CD4-positive, alpha-beta T cell treated with Interleukin-15 for 4 hours (primary cell): Measurements from ENCODE around the gene HLF.

Experiments used
- DNase-seq: peaks from one replicate; pipeline ENCODE4 v3.0.0-alpha.2; 2020; ENCODE audit warnings: low spot score

HLF gene

DNA sequence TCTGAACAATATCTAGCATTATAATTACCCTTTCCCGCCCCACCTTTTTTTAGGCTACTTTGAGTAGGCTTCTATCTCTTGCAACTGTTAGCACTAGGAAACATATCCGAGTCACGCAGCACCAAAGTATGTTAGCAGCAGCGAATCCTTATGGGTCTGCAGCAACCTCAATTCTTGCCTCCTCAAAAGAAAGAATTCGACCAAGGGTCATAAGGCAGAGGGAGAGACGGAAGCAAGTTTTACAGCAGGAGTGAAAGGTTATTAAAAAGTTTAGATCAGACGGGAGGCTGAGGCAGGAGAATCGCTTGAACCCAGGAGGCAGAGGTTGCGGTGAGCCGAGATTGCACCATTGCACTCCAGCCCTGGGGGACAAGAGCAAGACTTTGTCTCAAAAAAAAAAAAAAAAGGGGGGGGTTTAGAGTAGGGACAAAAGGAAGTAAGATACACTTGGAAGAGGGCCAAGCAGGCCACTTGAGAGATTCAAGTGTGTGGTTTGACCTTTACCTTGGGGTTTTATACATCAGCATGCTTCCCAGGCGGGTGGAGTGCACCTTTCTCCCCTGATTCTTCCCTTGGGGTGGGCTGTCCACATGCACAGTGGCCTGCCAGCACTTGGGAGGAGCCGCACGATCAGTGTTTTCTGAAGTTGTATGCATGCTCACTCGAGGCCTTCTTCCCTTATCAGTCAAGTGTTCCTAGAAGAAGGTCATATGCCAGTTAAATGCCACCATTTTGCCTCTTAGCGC, 67.7 kb downstream of the HLF start:
- DNase-seq = no peak

DNA sequence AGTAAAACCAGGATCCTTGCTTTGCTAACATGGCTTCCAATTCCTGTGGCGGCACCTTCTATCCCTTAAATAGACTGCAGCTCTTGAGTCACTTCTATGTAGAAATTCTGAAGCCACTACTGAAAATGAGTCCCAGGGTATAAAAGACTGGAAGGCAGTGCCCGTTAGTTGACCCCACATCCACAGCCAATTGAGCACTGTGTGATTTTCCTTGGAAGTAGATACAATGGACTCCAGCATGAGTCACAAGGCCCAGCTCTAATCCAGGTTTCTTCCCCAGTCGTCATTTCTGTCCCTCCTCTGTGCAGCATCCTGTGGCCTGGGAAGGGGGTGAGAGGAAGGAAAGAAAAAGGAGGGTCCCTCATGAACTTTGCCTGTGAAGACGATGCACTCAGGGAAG, 69.5 kb downstream of the HLF start:
- DNase-seq = no peak

DNA sequence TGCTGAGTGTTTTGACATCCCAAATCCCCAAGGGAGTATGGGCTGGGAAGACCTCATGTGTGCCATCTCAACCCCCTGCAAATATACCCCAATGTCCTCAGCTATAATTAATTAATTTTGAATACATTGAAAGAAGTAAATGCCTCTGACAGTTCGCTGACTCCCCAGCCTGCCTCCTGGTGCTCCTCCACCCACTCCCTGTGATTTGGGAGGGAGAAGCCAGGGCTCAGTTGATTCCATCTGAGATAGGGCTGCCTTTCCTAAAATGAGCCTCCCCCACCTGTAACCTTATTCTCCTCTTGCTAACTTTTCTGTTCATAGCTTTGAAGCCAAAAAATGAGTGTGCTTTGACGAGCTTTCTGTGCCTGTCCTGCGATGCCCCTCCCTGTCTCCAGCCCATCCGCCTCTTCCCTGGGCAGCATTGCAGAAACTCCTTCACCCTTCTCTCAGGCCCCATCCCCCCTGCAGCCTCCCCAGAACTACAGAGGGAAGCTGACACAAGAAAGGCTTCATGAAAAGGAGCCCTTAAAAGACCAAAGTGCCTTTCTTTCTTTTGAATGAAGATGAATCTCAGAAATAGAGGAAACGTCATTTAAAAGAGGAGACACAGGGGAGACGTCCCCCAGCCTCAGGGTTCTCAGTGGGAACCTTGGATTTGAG, 70.3 kb downstream of the HLF start:
- DNase-seq = no peak

DNA sequence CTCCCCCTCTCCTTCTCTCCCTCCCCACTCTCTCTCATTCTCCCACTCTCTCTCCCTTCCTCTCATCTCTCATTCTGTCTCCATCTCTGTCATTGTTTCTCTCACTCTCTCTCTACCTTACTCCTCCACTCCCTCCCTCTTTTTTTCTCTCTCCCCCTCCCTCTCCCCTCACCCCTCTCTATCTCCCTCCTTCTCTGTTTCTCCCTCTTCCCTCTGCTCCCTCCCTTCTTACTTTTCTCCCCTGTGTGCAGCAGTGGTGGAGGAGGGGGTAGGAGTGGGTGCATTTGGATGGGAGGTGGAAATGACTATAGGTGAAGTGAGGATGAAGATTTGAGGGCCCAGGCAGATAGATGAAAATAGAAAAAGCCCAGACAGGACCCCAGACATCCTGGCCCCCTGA, 70.9 kb downstream of the HLF start:
- no peak for DNase-seq

DNA sequence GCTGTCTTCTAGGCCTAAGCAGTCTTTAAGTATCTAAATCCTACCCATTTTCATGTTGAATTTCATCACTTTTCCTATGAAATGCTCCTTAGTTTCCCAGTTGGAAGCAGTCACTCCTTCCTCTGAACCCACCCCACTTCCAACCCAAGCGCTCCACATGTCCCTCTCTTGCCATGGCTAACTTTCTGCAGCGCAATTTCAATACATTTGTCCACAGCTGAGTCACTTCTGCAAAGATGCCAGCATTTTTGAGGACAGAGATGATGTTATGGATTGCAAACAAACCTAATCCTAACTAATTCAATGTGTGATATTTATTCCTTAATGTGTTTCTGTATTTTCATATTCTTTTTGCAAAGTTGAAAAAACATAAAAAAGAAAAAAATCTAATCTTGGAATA, 71.7 kb downstream of the HLF start:
- DNase-seq = no peak

DNA sequence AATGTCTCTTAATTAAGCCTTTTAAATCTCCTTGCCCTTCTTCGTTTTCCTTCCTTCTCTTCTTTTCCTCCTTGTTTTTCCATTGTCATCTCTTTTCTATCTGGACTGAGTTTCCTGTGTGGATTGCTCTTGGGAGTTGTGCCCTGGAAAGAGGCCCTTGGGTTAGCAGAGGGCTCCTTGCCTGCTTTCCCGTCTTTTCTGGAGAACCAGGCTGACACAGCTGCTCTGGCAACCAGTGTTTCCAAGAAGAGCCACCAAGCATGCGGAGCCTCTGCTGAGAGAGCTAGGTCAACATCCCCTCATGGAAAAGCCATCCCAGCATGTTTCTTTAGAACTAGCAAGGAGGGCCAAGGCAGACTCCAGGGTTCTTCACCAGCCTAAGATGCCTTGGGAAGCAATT, 75.4 kb downstream of the HLF start:
- no peak for DNase-seq

DNA sequence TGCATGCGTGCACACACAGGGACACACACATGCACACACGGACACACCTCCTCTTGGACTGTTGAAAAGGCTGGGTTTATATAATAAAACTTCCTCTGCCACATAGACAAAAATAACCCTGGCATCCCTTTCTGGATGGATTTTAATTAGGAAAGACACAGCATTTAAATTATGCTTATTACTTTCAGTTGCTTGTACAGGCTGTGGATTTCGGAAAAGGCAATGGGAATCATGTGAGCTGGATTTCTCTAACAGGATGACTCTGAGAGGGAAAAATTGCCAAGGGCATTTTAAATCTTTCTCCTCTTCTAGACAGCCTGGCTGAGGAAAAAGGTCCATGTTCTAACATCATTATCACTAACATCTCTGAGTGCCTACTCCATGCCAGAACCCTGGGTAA, 75.9 kb downstream of the HLF start:
- no peak for DNase-seq

DNA sequence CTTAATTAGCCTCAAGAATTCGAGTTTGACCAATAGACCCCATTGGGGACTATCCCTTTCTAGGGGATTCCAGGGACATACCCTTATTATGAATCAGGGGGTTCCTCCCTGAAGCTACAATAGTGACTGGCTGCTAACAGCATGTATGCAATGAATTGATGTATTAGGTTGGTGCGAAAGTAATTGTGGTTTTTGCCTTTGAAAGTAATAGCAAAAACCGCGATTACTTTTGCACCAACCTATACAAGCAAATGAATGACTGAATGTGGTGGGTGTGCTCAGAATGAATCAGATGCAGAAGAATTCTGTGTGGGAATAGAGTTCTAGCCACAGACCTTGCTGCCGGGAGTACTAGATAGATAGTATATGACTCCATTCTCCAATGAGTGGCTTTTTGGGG, 76.7 kb downstream of the HLF start:
- DNase-seq = peak; percentile 23

DNA sequence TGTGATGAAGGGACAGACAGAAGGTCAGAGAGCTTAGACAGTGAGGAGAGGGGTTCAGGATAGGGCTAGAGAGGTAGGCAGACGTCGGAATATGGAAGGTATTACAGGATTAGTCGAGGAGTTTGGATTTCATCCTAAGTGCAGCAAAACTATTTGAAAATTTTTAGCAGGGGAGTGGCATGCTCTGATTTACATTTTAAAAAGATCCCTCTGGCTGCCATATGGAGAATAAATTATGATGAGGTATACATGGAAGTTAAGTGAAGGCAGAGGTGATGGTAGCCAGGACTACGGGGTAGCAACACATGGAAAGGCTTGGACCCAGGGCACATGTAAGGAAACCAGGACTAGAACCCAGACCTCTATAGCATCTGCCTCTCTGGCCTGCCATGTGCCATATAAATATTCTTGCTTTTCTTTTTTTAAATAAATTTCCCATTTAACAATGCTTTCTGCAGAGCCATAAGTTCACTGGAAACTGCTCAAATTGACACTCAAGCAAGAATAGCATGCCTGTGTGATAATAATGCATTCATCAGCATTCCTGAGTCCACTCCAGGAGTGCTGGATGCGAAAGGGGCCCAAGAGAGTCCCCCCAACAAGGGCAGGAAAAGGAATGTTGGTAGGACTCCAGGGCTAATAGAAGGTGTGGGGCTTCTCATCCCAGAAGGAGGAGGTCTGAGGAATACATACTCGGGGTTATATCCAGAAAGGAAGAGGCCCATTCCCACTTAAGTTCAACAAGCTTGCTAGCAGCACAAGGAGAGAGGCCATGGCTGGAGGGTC, 78.2 kb downstream of the HLF start:
- no peak for DNase-seq

DNA sequence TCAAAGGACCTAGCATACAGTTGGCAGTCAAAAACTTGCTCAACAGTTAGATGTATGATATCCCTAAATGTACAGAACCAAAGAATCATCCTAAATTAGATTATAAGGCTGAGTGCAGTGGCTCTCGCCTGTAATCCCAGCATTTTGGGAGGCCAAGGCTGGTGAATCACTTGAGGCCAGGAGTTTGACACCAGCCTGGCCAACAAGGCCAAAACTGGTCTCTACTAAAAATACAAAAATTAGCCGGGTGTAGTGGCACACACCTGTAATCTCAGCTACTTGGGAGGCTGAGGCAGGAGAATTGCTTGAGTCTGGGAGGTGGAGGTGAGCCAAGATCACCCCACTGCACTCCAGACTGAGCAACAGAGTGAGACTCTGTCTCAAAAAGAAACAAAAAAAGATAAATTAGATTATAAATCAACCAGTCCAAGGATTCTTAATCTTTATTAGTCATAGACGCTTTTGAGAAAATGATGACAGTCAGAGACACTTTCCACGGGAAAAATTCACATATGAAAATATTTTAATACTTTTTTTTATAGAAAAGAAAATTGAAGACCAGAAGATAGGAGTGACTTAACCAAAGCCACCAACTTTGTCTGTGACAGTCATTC, 79.2 kb downstream of the HLF start:
- DNase-seq = no peak

DNA sequence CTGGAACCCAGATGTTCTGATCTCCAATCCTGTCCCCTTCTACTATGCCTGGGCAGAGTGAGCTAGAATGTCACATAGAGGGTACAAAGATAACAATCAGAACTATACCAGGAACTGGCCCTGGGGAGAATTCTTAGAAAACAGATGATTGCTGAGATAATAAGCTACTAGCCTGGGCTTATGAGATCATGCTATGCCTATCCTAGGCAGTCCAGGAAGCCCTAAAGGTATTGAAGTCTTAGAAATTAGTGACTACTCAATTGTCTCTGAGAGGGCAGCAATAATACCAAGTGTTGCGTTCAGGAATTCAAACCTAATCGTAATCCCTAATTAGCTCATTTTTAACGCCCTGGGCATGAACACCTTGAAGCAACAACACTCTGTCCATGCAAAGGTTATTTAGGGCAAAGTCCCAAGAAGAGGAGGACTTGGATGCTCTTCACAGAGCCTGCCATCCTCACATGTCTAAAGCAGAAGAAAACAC, 79.8 kb downstream of the HLF start:
- DNase-seq = peak; percentile 87

DNA sequence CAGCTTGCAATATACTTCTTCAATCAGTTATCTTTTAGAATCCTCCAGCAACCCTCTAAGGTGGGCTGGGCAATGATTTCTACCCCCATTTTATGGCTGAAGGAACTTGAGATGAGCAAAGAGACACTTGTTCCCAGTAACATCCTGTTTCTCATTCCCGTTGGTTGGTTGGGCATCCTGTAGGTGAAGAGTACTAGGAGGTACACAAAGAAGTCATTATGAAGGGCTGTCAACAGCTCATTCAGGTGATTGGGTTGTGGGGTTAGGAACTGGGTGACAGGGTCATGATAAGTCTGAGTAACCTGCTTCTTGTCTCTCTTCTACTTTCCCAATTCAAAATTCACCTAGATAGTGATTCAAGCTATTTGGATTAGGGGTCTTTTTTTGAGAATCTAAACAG, 80.4 kb downstream of the HLF start:
- DNase-seq = no peak

DNA sequence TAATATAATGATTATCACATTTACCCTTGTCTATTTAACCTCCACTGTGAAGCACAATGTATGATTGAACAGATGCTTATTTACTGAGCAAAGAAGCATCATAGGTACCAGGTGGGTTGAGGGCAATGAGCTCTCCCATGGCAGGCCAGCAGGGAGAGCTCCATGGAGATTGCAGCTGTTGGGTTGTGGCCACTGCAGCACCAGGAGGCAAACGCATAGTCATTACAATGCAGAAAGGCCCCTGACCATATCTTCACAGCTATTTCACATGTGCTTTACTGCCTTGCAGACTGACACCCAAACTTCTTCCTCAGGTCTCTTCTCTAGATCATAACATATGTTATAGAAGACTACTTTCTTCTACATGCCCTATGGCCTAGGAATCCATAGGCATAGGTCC, 81.9 kb downstream of the HLF start:
- DNase-seq = no peak

DNA sequence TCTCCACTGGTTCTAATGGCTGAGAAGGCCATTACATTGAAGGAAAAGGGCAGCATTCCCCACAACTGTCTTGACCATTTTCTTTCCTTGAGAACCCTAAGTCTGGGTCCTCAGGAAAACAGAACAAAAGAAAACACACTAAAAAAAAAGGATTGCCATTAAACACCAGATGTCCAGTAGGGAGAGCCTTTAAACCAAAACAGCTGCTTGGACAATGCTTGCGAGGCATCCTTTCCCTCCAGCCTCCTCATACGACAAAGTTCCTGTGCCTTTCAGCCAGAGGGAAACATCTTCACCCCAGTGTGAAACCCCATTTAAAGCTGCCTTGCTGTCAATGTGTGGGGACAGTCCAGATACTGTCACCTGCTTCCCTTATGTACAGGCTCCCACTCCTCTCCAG, 82.6 kb downstream of the HLF start:
- DNase-seq = no peak

DNA sequence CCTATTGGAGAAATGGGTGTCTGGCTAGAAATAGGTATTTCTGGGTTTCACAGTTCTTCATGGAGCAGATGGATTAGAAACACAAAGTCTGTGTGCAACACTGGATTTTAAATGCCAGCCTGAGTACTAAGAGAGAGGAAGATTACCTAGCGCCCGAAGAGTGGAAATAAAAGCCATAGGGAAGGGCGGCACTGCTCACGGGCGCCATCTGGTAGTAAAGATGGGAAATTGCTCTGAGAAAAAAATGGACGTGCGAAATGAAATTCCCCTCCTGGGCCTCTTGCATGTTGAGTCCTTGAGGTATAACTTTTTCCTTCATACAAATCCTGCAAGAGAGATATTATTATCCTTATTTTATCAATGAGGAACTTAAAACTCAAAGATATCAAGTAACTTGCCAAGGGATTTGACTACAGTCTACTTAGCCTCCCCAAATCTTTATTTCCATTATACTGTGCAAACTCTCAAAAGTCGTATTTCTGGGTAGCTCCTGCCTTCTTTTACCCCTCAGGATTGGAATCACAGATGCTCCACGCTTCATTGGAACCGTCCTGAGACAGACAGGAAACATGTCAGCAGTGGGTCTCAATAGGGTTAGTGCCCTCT, 84.1 kb downstream of the HLF start:
- peak; percentile 47 for DNase-seq

DNA sequence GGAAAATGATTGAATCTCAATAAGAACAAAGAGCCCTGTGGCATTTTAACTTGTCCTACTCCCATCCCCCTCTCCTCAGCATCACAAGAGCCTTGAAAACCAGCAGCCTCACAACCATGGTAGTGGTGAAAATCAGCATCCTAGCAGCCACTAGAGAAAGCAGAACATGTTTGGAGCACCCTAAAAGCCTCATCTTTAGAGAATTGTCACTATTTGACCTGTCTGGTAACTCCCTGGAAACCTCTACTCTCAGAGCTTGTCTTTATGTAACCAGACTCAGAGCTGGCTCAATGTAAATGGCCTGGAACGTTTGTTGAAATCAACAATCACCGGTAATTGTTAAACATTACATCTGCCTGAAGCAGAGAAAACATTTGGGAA, 86.1 kb downstream of the HLF start:
- DNase-seq = no peak

DNA sequence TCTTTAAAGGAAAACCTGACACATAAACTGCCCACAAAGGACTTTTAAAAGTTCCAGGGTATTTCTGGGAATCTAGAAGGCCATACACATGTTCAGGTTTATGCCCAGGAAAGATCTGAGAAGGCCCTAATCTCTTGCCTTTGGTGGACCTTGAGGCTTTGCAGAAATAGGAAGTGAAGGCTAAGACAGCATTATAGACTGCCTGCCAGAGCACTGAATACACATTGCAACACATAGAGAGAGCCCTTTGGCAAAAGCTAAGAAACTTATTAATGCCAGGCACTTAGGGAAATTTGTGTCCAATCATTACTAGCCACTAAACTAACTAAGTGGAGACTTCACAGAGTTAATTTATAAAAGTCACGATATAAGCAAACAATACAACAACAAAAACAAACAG, 86.5 kb downstream of the HLF start:
- no peak for DNase-seq

DNA sequence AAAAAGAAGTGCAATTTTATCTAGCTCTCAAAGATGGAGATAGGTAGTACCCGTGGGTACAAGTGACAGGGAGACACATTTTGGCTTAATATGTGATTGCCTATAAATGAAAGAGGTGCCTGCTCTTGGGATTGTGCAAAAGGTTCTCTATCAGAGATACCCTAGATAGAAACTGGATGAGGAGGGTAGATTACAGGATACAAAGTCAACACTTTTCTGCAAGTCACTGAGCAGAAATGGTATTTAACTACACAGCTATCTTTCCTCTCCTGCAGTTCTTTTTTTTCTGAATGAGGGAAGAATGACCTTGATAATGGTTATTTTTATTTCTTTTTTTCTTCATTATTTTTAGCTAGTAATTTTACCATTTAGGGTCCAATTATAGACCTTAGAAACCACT, 89.2 kb downstream of the HLF start:
- DNase-seq = no peak

DNA sequence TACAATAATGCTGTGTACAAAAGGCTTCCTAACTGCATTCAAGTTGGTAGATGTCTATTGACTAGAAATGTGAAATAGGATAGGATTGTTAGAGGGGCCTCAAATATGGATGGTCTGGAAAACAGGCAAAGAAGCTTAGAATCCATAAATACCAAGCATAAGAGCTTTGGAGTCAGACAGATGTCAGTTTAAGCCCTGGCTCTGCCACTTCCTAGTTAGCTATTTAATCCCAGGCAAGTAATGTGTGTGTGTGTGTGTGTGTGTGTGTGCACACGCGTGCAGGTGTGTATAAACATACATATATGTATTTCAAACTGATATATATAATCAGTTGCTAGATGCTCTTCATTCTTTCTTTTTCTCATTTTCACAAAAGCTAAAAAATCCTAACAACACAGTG, 90.2 kb downstream of the HLF start:
- no peak for DNase-seq

DNA sequence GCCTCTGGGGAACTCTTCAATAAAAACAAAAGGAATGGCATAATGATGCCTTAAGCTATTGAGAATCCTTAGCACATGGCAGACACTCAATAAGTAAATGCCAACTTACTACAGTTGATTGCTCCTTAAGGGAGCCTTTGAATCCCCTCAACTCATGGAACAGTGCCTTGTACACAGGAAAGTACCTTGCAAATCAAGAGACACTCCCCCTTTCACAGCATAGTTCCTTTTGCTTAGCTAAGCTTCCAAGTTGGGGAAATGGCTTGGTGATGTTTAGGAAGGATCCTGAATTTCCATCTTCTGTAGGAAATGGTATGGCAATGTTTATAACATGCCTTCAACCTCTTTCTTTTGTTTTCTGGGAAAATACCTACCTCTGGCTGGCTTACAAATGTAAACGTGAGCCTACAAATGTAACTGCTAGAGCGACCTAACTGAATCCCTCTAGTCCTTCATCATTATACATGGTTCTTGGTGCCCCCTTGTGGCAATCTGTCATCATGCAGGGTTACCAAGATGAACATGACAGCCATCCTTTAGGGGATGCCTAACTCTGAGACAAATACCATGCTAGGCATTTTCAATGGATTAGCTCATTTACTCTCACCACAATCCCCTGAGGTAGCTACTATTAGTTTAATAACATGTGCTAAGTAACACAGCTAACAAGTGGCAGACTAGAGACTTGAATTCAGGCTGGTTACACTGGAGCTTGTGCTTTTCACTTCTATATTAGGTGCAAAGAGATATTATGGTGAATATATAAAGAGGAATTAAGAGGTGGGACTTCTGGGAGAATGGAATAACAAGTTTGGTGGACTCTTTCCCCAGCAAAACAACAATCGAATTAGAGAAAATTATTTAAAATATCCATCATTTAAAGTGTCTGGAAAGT, 91.9 kb downstream of the HLF start:
- DNase-seq = peak; percentile 74

DNA sequence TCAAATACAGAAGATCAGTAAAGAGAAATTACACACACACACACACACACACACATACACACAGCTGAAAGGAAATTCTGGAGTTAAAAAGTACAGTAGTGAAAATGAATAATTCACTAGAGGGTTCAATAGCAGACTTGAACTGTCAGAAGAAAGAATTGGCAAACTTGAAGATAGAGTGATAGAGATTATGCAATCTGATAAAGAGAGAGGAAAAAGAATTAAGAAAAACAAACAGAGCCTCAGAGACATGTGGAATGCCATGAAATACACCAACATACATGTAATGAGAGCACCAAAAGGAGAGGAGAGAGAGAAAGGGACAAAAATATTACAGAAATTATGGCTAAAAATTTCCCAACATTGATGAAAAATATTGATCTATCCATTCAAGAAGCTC, 96.2 kb downstream of the HLF start:
- DNase-seq = no peak
